HG03521 (cell line): ENCODE results near the gene VTN.
A peak's percentile ranks its signal among the peaks of the same experiment; 100 is the strongest.
"Not testable (repeated sequence)": the region's sequence is repeated elsewhere in the genome, so short reads cannot be mapped to it uniquely, and the experiment has no call there.

Source experiments
- ATAC-seq: cut with Tn5 transposase; IDR thresholded peaks from one replicate; pipeline ENCODE4 v1.9.1; 2021; ENCODE audit warnings: mild to moderate bottlenecking, moderate library complexity; ENCODE audit not compliant: unreplicated experiment

VTN gene

DNA sequence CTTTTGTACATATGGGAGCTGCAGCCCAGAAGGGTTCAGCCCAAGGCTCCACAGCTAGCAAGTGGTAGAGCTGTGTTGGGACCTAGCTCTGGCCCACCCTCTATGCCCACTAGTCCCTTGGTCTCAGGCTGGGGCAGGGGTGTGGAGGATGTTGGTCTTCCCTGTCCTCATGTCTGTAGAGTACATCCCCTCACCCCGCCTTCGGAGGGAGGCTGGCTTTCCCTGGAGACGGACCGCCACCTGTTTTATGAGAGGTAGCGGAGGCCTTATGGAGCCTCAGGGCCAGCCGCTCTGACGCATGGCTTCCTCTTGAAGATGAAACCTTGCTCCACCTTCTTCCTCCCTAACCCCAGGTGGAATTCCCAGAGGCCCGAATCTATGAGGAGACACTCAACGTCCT, 26.1 kb downstream of the VTN start:
- ATAC-seq = no peak

DNA sequence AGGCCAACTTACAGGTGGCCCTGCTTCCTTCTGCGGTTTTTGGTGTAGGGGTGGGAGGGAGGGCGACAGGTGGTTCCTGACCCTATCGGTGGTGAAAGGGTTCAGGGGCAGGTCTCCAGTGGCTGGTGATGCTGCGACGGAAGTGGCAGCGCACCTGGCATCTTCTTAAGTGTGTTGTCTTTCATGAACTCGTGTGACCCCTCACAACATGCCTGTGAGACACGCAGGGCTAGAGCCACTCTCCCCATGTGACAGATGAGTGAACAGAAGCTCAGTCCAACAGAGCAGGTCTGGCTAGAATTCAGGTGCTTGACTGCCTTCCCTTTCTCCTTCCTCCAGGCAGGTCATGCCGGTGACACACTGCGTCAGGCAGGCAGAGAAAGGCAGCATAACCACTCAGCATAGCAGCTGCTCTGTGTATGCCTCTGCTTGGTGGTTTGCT, 26.6 kb downstream of the VTN start:
- no peak for ATAC-seq

DNA sequence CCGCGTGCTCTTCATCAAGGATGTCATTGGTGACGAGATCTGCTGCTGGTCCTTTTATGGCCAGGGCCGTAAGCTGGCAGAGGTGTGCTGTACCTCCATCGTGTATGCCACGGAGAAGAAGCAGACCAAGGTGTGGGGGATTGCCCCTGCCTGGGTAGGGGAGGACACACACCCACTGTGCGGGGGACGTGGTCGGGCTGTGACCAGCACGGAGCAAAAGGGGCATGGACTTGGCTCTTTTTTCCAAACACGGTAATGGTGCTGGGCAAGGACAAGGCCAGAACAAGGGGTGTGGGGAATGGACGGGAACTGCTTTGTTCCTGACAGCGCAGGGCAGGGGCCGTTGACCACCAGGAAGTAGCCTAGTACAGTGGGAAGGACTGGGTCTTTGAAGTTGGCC, 27.8 kb downstream of the VTN start:
- no peak for ATAC-seq

- ATAC-seq = no peak
Observed at GRCh38 chr17:28341516-28341915, 28.6 kb downstream of the VTN start.

GRCh38 chr17:28340374-28340773, 29.7 kb downstream of the VTN start:
- ATAC-seq = no peak

GRCh38 chr17:28339431-28339830, 30.7 kb downstream of the VTN start:
- no peak for ATAC-seq

DNA sequence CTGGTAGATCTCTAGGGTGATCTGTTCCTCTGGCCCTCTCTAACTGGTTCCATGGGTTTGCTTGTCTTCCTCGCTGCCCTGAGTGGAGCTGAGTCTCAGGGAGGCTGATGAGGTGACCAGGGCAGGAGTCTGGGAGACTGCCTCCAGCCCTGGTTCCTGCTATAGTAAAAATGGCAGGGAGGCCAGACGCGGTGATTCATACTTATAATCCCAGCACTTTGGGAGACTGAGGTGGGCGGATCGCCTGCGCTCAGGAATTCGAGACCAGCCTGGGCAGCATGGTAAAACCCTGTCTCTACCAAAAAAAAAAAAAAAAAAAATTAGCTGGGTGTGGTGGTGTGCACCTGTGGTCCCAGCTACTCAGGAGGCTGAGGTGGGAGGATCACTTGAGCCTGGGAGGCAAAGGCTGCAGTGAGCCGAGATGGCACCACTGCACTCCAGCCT, 31.3 kb downstream of the VTN start:
- not testable (repeated sequence) for ATAC-seq

DNA sequence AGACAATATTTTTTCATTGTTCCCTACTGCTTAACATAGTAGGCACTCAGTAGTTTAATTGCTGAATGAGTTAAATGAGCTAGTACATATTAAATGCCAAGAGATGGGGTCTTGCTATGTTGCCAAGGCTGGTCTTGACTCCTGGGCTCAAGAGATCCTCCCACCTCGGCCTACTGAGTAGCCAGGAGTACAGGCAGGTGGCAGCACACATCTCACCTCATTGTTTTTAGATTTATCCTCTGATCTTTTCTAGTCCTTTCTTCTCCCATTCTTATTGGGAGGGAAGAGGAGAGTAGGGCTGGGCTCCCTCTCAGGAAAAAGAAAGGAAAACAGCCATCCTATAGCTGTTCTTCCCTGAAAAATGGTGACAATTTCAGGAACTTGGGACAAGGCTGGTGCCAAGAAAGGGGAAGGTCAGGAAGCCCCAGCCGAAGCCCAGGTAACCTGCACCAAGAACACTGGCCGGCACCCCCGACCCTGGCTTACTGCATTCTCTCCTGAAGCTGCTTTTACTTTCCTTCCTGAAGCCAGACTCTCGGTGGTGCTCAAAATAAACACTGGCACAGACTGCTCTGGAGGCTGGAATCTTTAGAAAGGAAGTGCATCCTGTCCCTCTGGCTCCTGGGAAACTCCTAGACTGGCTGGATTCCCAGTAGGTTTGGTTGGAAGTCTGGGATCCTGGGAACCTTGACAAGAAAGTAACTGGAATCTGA, 31.9 kb downstream of the VTN start:
- ATAC-seq = no peak

GRCh38 chr17:28335959-28336871, 33.9 kb downstream of the VTN start:
- no peak for ATAC-seq

- peak; percentile 93 for ATAC-seq
Observed at GRCh38 chr17:28335201-28335958, 34.7 kb downstream of the VTN start, which contains the start of the genes IFT20 and TNFAIP1. Gene IFT20 (minus strand): TSS chr17:28335472. CDS start chr17:28331985, 3,487 bp downstream. Gene TNFAIP1 (plus strand): TSS chr17:28335761. CDS start chr17:28339522, 3,761 bp downstream.

DNA sequence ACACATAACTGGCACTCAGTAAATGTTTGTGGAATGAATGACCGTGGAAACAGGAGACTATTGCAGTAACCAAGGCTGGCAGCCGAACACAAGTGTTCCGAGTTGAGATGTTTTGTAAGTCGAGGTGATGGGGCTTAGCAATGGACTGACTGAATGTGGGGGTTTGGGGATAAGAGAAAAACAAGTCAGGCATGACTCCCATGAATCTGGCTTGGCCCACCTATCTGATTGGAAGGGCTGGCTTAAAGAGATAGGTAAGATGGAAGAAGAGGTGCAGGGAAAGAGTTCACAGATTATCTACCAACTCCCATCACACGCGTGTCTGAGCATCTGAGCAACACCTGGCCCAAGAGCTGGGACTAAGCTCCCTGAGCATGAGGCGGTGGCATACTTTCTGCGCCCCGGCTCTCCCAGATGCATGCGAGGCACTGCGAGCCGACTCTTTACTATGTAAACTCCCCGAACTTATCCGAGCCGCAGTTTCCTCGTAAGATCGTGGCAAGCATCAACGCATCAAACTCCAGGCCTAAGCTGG, 35.4 kb downstream of the VTN start:
- ATAC-seq = no peak

GRCh38 chr17:28334171-28334570, 35.9 kb downstream of the VTN start:
- ATAC-seq = no peak

- no peak for ATAC-seq
Observed at GRCh38 chr17:28333083-28333746, 36.9 kb downstream of the VTN start.

DNA sequence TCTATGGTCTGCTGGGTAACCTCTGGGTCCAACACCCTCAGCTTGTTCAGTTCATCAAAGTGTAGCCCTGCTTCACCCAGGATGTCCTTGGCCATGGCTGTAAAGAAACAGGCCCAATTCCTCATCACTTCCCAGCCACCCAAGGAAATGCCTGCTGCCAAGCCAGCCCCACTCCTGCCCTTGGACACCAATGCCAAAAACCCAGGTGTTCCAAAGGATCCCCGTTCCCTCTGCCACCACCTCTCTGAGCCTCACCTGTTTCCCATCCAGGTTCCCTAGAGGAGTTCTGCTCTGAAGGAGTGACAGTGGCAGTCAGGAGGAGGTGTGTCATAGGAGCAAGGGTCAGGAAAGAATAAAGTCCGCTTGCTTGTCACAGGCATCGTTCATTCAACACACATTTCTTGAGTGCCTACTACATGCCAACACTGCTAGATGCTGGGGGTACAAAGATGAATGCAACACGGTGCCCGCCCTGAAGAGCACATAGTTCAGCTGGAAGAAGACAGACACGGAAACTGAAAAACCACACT, 38.2 kb downstream of the VTN start:
- ATAC-seq = no peak

DNA sequence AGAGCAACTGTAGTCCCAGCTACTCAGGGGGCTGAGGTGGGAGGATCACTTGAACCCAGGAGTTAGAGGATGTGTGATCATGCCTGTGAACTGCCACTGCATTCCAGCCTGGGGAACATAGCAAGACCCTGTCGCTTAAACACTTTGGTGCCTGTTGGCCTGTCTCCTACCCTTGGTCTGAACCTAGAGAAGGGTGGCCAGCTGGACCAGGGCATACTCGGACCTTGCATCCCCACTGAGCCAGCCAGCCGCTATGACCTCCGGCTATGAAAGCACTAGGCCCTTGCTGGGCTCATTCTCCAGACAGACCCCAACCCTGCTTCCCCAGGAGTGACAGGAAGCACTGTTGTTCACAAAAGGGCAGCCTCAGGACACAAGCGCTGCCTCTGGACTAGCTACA, 39.4 kb downstream of the VTN start:
- no peak for ATAC-seq

DNA sequence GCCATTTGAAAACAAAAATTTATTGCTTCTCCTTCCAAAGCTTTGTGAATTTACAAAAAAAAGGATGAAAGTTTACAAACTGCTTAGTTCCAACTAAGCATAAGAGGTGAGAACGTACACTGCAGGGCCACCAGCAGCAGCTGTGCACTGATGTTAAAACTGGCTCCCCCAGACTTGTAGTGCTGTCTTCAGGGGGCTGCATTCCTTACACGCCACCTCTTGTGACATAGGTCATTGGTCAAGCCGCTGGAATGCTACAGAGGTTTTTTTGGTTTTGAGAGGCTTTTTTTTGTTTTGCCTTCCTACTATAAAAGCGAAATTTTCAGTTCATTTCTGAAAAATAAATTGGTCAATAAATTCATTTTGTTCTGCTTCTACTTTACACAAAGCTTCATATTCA, 41.8 kb downstream of the VTN start:
- no peak for ATAC-seq

DNA sequence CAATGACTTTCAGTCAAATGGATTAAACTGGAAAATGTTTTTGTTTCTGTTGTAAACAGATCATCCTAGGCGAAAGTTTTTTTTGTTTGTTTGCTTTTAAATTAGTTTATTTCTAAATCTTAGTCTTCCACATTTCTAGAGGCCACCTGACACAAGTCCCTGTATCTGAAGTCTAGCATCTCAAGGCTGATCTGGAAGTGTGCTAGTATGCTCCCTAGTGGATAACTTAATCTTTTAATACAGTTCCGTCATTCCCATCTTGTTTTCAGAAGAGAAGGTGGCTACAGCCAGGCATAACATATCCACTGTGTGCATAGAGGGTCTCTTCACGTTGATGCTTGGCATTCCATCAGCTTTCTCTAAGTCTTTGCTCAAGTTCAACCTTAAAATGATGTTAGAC, 42.4 kb downstream of the VTN start:
- ATAC-seq = no peak

GRCh38 chr17:28327031-28327607, 43.0 kb downstream of the VTN start:
- ATAC-seq = no peak

- no peak for ATAC-seq
Observed at GRCh38 chr17:28326114-28326513, 44.0 kb downstream of the VTN start.

DNA sequence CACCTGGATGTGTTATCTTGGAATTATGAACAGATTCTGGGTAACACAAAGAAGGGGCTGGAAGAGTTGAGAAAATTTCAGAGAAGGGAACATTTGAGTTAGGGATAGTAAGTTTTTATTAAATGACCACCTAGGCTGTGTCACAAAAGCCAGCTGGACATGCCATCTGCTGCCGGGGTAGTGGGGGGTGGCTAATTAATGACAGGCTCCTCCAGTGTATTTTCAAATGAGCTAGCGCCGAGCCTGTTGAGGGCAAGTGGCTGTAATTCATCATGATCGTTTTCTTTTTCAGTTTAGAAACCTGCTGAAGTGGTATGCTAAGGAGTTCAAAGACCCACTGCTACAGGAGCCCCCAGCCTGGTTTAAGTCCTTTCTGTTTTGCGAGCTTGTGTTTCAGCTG, 44.9 kb downstream of the VTN start:
- ATAC-seq = no peak
